K562 (cell line): ENCODE data around the gene TXNDC9. TPM values are rescaled to one million over a fixed set of nuclear protein-coding genes. Genes with fewer than 3 reads are reported as not detected.

Experiments used
- CHD1 ChIP-seq: fragments of 200-600 bp; sonication (generic); IDR thresholded peaks from one replicate; pipeline ENCODE4 v1.6.1; 2012; ENCODE audit warnings: mild to moderate bottlenecking, moderate library complexity, low read length, inconsistent platforms
- ETV6 ChIP-seq, 3 experiments: fragments of 150-350 bp in 1 of 3; sonication (generic) in 1 of 3; formaldehyde crosslinking in 1 of 3; IDR thresholded peaks; 2 replicates each; pipeline versions ENCODE4 v1.6.1 to v1.8.0; 2014 to 2022; ENCODE audit warnings: borderline replicate concordance in 2 of 3, low read depth in 2 of 3, antibody characterized with exemption in 1 of 3, low read length in 1 of 3, mild to moderate bottlenecking in 1 of 3, missing genetic modification reagents in 1 of 3
- GATA2 ChIP-seq: sonication (generic); formaldehyde crosslinking; IDR thresholded peaks from 2 replicates; pipeline ENCODE4 v1.4.0; 2020; ENCODE audit warnings: mild to moderate bottlenecking, missing genetic modification reagents
- GTF2E2 ChIP-seq: fragments of 200-800 bp; sonication (Bioruptor generic); IDR thresholded peaks from 2 replicates; pipeline ENCODE4 v1.6.1; 2016; ENCODE audit warnings: missing genetic modification characterization, missing compliant biosample characterization
- GTF3C2 ChIP-seq: IDR thresholded peaks from 3 replicates; pipeline ENCODE4 v1.6.1; 2011; ENCODE audit warnings: borderline replicate concordance, mild to moderate bottlenecking, moderate library complexity; ENCODE audit not compliant: insufficient read length; ENCODE audit errors: extremely low read depth
- HDAC3 ChIP-seq: fragments of 450-650 bp; IDR thresholded peaks from 2 replicates; pipeline ENCODE4 v1.6.1; 2018; ENCODE audit warnings: borderline replicate concordance, mild to moderate bottlenecking, moderate library complexity; ENCODE audit not compliant: partially characterized antibody
- ILF3 ChIP-seq: fragments of 450-650 bp; IDR thresholded peaks from 2 replicates; pipeline ENCODE4 v1.6.1; 2018; ENCODE audit warnings: antibody characterized with exemption, mild to moderate bottlenecking, moderate library complexity, borderline replicate concordance
- SMAD2 ChIP-seq: fragments of 150-350 bp; IDR thresholded peaks from 2 replicates; pipeline ENCODE4 v1.6.1; 2014; ENCODE audit warnings: low read depth, mild to moderate bottlenecking, low read length
- TEAD4 ChIP-seq, 2 experiments: sonication (generic) in 1 of 2; formaldehyde crosslinking in 1 of 2; IDR thresholded peaks; 2 replicates each; pipeline versions ENCODE4 v1.6.1 to v1.8.0; 2012 to 2022; ENCODE audit warnings: borderline replicate concordance in 1 of 2, inconsistent platforms in 1 of 2, low read length in 1 of 2, mild to moderate bottlenecking in 1 of 2, missing genetic modification reagents in 1 of 2
- XRCC4 ChIP-seq: IDR thresholded peaks from one replicate; pipeline ENCODE4 v1.6.1; 2011; ENCODE audit not compliant: insufficient read depth, insufficient read length; ENCODE audit errors: extremely low read depth
- ZBED1 ChIP-seq: IDR thresholded peaks from 2 replicates; pipeline ENCODE4 v1.6.1; 2014
- ZFP30 ChIP-seq: fragments of 250-450 bp; sonication (Bioruptor Pico); IDR thresholded peaks from 2 replicates; pipeline ENCODE4 v1.8.0; 2022; ENCODE audit warnings: moderate library complexity, mild to moderate bottlenecking, inconsistent platforms, borderline replicate concordance
- ZNF165 ChIP-seq: fragments of 250-450 bp; sonication (Bioruptor Pico); IDR thresholded peaks from 2 replicates; pipeline ENCODE4 v1.4.0; 2020; ENCODE audit warnings: borderline replicate concordance
- ZNF197 ChIP-seq: fragments of 200-800 bp; sonication (Bioruptor generic); IDR thresholded peaks from 2 replicates; pipeline ENCODE4 v1.6.1; 2016; ENCODE audit warnings: low read depth, missing genetic modification characterization, missing compliant biosample characterization
- ZNF316 ChIP-seq: fragments of 450-650 bp; IDR thresholded peaks from 2 replicates; pipeline ENCODE4 v1.6.1; 2016
- ZNF507 ChIP-seq: conservative IDR thresholded peaks from 2 replicates; pipeline ENCODE4 v1.6.1; 2017; ENCODE audit warnings: missing genetic modification characterization, missing compliant biosample characterization
- ZZZ3 ChIP-seq: fragments of 450-650 bp; IDR thresholded peaks from 2 replicates; pipeline ENCODE4 v1.6.1; 2016; ENCODE audit warnings: antibody characterized with exemption, mild to moderate bottlenecking, moderate library complexity
- polyA plus RNA-seq, 8 experiments: library from polyadenylated mRNA; depleted of rRNA in 4 of 8; stranded (reverse) in 5 of 8; unstranded in 3 of 8; fragments of >200 nt; fragmentation: Nextera tagmentation in 2 of 8; fragmentation: Illumina TruSeq in 1 of 8; extraction: Ambion mirVana in 2 of 8; extraction: Trizol in 1 of 8; gene quantifications; 2 replicates each; pipeline versions ENCODE4 v1.2.1 to v1.2.3, GENCODE V29; 2011 to 2014; ENCODE audit warnings: inconsistent platforms in 1 of 8, missing spikeins in 1 of 8
- total RNA-seq, 7 experiments: library from RNA; depleted of rRNA in 6 of 7; stranded (reverse); fragments of >200 nt in 6 of 7; fragmentation: Illumina TruSeq in 2 of 7; extraction: Trizol in 2 of 7; gene quantifications; 2 replicates each; pipeline versions ENCODE4 v1.2.1 to v1.2.3, GENCODE V29; 2011 to 2021; ENCODE audit warnings: low replicate concordance in 1 of 7
- TF ChIP-seq, protein P1 (sequence below): fragments of 450-650 bp; formaldehyde crosslinking; IDR thresholded peaks from 2 replicates; pipeline ENCODE4 v1.4.0; 2020; ENCODE audit warnings: mild to moderate bottlenecking, mixed read lengths
- TF ChIP-seq, protein P2 (sequence below): IDR thresholded peaks from 3 replicates; pipeline ENCODE4 v1.6.1; 2011; ENCODE audit warnings: borderline replicate concordance, mild to moderate bottlenecking; ENCODE audit not compliant: insufficient read length, insufficient read depth
- TF ChIP-seq, protein P3 (sequence below): sonication (generic); IDR thresholded peaks from 2 replicates; pipeline ENCODE4 v1.6.1; 2016

Gene TXNDC9
- total and polyA plus RNA-seq, 9 of the 15 experiments (the other 6 are each of a cell fraction or from before 2014, with no cell fraction given): 37.5 to 211 (median 65.5) TPM

DNA sequence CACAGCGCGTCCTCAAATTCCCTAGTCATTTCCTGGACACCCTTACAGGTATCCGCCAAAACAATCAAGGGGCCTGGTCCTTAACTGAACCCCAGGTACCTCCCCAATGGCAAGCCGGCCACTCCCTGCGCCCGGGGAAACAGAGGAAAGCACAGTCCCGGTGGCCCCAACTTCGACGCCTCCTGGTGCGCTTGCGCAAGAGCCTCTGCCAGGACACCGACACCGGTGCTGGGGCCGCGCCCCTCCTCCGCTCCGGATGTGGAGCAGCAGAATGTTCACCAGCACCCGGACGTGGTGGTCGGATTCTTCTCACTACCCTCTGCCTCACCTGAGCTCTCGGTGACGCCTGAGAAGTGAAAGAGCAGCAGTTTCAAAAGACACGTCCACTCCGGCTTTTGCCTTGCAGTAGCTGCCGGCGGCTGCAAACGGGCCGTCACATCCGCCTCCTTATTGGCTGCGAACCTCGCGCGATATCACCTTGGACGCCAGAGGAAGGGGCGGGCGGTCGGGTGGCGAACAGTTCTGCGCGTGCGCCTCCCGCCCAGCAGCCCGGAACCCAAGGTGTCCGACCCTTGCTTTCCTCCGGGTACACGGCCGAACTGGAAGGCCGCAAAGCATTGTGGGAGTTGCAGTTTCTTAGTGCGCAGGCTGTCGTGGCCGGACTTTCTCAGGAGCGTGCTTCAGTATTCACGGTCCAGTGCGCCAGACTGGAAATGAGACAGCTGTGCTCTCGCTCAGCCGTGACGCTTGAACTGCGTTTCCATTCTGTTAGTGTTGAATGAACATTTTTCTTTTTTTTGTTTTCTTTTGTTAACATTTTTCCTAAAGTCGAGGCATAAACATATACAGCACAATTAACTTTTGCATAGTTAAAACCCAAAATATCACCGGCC is at the start of gene TXNDC9 (continued):
- TF ChIP-seq TEAD4 (IDR thresholded peaks at IDR 0.05; ENCODE audit: low read length) (no peak), TEAD4 (CRISPR knock-in tag; IDR thresholded peaks at IDR 0.05; ENCODE audit: borderline replicate concordance) (no peak), SMAD2 (no peak), ILF3 (no peak), GTF3C2 (no peak), GTF2E2 (tag) (no peak), ZZZ3 (no peak), ZNF316 (no peak), CHD1 (no peak), ZFP30 (CRISPR knock-in tag) (no peak), GATA2 (no peak), HDAC3 (no peak), ZNF165 (no peak), ZBED1 (no peak), ZNF507 (tag) (no peak), ZNF197 (CRISPR knock-in tag) (no peak), XRCC4 (no peak), ETV6 (IDR thresholded peaks at IDR 0.05; ENCODE audit: borderline replicate concordance in 1 of 2, low read depth in 2 of 2, low read length in 1 of 2) (no peak), ETV6 (CRISPR knock-in tag; IDR thresholded peaks at IDR 0.05; ENCODE audit: borderline replicate concordance) (no peak)
- TF ChIP-seq, protein P1, sequence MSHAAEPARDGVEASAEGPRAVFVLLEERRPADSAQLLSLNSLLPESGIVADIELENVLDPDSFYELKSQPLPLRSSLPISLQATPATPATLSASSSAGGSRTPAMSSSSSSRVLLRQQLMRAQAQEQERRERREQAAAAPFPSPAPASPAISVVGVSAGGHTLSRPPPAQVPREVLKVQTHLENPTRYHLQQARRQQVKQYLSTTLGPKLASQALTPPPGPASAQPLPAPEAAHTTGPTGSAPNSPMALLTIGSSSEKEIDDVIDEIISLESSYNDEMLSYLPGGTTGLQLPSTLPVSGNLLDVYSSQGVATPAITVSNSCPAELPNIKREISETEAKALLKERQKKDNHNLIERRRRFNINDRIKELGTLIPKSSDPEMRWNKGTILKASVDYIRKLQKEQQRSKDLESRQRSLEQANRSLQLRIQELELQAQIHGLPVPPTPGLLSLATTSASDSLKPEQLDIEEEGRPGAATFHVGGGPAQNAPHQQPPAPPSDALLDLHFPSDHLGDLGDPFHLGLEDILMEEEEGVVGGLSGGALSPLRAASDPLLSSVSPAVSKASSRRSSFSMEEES: no peak
- TF ChIP-seq, protein P2, sequence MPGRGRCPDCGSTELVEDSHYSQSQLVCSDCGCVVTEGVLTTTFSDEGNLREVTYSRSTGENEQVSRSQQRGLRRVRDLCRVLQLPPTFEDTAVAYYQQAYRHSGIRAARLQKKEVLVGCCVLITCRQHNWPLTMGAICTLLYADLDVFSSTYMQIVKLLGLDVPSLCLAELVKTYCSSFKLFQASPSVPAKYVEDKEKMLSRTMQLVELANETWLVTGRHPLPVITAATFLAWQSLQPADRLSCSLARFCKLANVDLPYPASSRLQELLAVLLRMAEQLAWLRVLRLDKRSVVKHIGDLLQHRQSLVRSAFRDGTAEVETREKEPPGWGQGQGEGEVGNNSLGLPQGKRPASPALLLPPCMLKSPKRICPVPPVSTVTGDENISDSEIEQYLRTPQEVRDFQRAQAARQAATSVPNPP: no peak
- TF ChIP-seq, protein P3, sequence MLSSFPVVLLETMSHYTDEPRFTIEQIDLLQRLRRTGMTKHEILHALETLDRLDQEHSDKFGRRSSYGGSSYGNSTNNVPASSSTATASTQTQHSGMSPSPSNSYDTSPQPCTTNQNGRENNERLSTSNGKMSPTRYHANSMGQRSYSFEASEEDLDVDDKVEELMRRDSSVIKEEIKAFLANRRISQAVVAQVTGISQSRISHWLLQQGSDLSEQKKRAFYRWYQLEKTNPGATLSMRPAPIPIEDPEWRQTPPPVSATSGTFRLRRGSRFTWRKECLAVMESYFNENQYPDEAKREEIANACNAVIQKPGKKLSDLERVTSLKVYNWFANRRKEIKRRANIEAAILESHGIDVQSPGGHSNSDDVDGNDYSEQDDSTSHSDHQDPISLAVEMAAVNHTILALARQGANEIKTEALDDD: no peak
